Superior temporal gyrus (tissue), 1 donor: ENCODE data around the gene KRT83.
"Not testable (repeated sequence)": the region's sequence is repeated elsewhere in the genome, so short reads cannot be mapped to it uniquely, and the experiment has no call there.

Experiments used
- DNase-seq: peaks from one replicate; pipeline ENCODE4 v3.0.0-alpha.2; 2016; ENCODE audit errors: extremely low spot score

KRT83 gene

DNA sequence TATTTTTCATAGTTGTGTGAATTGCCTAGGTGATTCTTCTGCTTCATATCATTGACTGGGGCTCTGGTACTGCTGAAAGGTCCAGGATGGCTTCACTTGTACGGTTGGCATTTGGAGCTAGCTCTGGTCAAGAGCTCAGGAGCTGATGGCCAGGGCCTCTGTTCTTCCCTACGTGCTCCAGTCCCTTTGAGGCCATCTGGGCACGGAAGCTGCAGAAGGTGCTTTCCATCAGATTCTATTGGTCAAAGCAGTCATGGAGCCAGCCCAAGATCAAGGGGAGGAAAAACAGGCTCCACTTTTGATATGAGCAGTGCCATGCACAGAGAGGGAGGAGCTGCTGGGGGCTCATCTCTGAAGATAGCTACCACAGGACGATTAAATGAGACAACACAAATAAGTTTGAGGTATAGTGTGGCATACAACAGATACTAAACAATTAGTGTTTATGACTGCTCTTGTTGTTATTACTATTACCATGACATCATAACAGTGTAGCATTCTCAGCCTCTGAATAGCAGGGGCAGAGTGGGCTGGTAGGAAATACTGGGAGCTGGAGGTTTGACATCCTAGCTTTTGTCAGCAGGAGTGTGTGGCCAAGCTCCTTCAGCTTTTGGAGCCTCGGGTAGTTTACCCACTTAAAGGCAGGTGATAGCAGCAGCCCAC lies 10.4 kb downstream of the KRT83 start:
- DNase-seq = no peak

DNA sequence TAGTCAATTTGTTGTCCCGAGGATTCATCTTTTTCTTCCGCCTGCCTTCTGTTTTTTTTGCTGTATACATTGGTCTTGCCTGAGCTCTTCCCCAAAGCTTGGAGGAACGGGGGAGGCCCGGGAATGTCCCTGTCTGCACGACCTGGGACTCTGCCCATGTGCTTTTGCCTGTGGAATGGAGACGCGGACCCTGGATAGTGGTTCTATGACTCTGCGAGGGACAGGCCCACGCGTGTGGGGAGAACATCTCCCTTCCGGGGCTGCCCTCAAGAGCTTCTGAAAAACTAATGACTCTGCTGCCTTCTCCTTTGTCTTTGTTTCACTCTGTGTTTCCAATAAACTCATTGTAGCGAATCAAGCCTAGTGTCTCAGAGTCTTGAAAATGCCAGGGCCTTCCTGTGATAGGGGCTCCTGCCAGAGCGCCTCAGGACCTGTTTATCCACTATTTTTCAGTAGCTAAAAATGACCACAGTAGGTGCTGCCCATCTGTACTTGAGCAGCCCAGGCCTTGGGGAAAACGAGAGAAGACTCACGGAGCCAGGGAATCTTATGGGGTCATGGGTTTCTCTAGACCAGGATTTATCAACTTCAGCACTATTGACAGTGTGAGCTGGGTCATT lies 12.3 kb downstream of the KRT83 start:
- no peak for DNase-seq

DNA sequence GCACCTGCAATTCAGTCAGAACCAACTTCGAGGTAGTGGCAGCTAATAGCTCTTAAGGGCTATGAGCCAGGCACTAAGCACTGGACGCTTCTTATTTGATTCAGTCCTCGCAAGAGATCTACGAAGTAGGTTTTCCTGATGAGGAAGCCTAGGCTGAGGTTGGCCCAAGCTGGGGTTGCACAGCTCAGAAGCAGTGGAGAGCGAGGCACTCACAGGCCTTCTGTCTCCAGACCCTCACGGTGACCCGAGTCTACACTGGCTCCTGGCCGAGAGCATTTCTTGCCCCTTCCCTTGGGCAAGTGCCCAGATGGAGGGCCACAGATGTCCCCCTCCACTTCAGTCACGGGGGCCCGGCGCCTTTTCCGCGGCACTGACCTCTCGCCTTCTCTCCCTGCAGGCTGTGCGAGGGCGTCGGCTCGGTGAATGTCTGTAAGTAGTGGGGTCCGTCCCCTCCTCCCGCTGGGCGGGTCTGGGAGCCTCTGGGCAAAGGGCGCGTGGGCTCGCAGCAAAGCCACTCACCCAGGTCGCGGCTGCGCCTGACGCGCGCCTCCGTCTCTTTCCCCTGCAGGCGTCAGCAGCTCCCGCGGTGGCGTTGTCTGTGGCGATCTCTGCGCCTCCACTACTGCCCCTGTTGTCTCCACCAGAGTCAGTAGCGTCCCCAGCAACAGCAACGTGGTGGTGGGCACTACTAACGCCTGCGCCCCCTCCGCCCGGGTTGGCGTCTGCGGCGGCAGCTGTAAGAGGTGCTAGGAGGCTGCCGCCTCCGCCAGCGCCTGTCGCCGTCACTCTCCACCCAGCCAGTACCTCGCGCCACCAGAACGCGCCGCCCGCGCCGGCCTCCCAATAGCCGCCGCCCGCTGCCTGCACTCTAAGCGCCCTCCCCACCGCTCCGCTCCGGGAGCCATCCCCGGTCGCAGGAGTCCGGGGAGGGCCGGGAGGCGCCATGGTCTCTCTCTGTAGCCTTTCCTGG lies 13.1 kb downstream of the KRT83 start:
- DNase-seq = peak; percentile 65

DNA sequence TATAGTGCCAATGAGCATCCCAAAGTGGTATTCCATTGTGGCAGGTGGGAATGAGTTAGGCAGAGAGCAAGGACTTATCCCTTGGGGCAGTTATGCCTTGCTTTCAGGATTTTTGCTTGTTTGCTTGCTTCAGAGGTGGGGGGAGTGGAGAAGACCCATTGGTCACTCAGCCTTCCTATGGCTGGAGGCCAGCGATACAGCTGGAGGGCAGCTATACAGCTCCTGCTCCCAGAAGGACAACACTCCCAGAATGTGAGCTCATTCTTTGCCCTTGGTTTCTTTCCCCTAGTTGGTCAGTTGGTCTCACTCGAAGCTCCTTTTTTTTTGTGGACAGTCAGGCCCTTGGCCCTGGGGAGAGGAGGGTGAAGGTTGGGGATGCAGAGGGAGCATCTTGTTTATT lies 14.5 kb downstream of the KRT83 start:
- DNase-seq = no peak

DNA sequence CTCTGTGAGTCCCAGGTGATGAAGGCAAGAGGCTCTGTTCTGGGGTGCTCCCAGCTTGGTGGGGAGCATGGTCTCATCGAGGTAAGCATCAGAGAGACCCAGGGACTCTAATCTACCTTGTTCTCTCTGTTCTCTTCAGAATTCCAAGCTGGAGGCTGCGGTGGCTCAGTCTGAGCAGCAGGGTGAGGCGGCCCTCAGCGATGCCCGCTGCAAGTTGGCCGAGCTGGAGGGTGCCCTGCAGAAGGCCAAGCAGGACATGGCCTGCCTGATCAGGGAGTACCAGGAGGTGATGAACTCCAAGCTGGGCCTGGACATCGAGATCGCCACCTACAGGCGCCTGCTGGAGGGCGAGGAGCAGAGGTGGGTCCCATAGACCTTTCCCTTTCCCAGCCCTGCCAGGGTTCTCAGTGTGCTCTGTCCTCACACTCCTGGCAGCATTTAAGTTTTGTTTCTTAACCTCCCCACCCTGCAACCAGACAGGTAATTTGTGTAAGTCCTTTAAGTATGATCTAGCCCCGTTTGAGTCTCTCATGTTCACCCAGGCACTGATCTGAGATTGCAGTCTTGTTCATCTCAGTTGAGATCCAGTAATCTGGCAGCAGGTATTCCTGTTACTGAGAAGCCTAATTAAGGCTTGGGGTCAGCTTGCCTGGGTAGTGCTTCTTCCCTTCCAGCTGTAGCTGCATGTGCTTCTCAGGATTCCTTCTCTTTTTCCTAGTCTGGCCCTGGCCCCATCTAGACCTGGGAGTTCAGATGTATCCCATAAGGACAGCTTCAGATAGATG lies 15.1 kb downstream of the KRT83 start:
- DNase-seq = no peak

DNA sequence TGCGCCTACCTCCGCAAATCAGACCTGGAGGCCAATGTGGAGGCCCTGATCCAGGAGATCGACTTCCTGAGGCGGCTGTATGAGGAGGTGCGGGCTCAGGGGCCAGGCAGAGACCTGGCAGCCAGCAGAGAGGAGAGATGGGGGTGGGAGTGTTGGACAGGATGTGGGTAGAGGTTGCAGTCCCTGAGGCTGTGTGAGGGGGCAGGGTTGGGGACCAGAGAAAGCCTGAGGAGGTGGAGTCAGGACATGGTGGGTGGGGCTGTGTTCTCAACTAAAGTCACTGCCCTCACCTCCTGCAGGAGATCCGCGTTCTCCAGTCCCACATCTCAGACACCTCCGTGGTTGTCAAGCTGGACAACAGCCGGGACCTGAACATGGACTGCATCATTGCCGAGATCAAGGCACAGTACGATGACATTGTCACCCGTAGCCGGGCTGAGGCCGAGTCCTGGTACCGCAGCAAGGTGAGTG lies 16.2 kb downstream of the KRT83 start:
- not testable (repeated sequence) for DNase-seq

DNA sequence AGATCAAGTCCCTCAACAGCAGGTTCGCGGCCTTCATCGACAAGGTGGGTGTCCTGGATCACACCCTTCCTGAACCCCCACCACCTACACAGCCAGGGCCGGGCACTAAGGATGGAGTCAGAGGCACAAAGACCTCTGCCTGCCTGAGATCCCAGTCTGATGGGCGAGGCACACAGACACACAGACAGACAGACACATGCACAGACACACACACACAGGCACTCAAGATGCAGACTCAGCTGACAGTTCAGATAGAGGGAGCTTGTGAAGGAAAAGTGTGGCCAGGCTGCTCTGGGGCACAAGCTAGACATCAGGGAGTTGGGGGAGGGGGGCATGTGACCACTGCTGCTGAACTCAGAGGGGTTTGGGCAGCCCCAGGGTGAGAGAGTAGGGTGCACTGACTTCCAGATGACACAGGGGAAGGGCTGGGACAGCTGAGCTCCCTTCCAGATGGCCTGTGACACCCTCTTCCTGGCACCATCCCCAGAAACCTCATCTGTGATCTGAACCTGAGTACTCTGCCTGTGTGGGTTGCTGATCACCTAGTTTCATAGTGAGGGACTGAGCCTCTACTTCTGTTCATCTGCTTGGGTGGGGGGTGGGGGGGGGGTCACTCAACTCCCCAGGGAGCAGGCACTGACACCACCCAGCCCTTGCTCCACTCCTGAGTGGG lies 18.8 kb downstream of the KRT83 start:
- not testable (repeated sequence) for DNase-seq

DNA sequence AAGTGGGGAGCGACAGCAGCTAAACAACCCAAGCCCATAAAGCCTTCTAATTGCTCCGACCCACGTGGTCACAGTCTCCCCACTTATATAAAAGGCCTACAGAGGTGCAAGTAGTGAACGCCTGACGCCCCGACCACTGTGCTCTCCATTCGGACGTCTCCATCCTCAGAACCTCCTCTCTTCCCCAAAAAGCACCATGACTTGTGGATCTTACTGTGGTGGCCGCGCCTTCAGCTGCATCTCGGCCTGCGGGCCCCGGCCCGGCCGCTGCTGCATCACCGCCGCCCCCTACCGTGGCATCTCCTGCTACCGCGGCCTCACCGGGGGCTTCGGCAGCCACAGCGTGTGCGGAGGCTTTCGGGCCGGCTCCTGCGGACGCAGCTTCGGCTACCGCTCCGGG lies 19.5 kb downstream of the KRT83 start:
- DNase-seq = not testable (repeated sequence)

DNA sequence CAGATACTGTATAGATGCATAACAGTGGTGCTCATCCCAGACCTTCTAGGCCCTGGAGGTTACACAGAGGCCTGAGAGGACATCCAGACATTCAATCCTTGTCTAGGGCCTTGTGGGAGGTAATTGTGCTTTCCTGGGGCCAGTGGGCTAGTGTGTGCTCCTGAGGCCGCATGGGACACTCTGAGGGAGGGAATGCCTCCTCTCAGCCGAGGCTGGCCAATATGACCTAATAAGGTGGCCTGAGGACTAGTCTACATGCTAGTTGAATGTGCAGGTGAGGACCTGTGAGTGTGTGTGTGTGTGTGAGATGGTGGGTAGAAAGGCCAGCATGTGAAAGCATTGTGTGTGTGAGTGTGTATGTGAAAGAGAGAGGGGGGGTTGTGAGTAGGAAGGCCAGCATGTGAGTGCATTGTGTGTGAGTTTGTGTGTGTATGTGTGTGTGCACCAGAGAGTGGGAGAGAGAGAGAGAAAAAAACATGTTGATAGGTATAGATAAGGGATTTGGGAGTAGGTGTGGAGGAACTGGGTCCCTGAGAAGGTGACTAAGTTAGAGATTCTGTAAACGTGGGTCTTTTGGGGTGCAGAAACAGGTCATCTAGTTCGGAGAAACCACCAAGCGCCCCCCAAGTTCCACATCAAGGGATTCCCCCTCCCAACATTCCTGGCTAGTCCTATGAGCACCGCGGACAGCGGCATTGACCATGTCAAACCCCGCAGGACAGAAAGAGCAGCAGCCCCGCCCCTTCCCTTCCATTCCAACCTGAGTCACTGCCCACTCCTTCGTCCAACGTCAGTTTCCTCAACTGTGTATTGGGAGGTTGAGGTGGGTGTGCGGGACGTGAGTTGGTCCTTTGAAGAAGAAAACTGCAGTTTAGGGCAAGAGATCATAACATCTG lies 20.2 kb downstream of the KRT83 start:
- DNase-seq = no peak

DNA sequence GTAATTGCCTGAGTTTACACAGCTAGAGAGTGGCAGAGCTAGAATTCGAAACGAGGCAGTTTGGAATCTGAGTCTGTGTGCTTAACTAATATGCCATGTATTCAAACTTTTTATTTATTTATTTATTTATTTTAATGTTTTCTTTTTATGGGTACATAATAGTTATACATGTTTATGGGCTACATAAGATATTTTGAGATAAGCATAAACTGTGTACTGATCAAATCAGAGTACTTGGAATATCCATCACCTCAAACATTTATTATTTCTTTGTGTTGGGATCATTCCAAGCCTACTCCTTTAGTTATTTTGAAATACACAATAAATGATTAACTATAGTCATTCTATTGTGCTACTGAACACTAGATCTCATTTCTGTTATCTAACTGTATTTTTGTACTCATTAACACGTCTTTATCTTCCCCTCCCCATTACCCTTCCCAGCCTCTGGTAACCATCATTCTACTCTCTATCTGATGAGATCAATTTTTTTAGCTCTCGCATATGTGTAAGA lies 22.5 kb downstream of the KRT83 start:
- no peak for DNase-seq

DNA sequence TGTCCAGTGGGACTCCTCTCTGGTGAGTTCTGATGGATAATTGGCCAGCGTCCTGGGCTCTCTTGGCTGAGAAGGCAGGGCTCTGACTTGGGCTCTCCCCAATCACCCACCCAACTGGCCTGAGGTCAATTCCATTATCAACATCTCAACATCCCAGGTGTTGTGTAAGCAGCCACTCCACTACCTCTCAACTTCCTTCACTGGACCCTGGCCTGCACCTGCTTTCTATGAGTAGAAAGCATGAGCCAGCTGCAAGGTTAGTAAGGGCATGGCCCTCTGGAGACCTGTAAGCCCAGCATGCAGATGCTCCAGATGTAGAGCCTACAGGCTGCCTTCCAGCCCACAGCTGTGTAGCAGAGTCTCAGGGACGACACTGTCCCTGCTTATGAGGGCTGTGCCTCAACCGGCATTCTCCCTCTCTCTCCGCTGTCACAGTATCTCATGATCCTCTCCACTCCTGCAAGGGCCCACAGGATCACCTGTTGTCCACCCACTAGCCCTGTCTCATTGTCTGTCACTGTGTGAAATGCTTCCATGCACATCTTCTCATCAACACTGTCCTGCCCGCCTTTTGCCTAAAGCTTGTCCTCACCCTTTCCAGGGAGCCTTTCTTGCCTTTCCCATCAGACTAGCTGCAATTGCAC lies 24.5 kb downstream of the KRT83 start:
- DNase-seq = no peak

DNA sequence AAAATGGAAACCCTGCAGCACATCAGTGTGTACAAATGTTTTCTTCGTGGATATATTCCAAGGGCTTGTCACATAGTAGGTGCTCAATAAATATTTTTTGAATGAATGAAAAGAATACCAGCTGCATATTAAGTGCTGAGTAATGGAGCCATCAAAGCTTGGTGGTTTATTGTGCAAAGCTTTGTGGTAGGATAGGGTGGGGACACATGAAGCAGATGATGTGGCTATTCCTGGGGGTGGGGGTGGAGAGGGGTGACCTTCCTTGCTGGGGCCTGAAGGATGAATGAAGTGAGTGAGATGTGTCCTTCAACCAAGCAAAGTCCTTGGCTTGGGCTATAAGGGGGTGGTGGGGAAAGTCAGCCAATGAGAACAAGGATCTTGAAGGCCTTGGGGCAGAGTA lies 25.5 kb downstream of the KRT83 start:
- no peak for DNase-seq

DNA sequence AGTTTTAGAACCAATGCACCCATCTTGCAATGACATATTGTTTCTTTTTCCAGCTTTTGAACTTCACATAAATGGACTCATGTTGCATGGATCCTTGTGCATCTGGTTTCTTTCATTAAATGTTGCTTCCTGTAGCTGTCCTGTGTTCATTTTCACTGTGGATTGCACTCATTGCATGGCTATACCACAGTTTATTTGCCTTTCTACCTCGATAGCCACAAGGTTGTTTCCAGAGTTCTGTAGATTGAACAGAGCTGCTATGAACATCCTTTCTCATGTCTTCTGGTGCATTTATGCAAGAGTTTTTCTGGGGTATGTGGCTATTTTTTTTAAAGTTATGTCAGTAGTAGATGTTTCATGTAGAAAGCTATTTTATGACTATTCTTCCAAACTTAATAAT lies 26.4 kb downstream of the KRT83 start:
- DNase-seq = no peak

DNA sequence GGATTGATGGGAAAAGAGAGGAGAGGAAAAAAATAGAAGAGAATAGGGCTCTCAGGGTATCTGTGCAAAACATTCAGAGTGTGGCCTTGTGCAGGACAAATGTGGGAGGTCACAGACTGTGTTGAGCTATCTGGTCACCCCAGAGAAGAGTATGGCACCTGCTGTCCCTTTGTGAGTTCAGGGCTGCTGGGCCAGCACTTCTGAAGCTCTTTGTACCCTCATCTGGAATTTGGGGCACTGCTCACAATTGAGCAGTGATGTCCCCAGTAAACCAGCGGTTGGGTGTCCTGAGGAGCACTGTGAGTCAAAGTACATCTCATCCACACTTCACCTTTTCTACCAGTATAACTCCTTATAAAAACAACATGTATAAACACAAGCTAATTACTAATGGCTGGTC lies 27.3 kb downstream of the KRT83 start:
- no peak for DNase-seq

DNA sequence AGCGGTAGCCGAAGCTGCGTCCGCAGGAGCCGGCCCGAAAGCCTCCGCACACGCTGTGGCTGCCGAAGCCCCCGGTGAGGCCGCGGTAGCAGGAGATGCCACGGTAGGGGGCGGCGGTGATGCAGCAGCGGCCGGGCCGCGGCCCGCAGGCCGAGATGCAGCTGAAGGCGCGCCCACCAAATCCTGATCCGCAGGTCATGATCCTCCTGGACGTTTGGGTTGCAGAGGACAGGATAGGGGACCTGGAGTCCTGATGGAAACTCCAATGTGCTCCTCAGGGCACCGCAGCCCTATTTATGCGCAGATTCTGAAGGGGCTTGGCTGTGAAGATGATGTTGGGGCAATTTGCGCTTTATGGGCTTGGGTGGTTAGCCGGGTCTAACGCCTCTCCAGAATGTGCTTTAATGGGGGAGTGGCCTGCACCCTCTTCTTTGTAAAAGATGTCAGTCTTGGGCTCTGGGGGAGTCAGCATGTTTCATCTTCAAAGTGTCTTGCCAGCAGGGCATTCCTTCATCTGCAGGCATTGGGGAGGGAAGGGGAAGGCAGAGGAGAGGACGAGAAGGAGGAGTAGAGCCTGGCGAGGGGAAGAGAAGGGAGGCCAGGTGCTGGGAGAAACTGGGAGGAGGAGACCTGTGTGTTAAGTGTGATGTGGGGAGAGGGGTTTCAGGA lies 29.8 kb downstream of the KRT83 start, which contains the start of gene KRT81:
Gene KRT81, minus strand, starts transcription at position 268 of the 669 bp plus-strand sequence. Its CDS starts 69 bp downstream, at position 199.
- no peak for DNase-seq

DNA sequence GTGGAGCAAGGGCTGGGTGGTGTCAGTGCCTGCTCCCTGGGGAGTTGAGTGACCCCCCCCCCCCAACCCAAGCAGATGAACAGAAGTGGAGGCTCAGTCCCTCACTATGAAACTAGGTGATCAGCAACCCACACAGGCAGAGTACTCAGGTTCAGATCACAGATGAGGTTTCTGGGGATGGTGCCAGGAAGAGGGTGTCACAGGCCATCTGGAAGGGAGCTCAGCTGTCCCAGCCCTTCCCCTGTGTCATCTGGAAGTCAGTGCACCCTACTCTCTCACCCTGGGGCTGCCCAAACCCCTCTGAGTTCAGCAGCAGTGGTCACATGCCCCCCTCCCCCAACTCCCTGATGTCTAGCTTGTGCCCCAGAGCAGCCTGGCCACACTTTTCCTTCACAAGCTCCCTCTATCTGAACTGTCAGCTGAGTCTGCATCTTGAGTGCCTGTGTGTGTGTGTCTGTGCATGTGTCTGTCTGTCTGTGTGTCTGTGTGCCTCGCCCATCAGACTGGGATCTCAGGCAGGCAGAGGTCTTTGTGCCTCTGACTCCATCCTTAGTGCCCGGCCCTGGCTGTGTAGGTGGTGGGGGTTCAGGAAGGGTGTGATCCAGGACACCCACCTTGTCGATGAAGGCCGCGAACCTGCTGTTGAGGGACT lies 30.6 kb downstream of the KRT83 start:
- DNase-seq = not testable (repeated sequence)

DNA sequence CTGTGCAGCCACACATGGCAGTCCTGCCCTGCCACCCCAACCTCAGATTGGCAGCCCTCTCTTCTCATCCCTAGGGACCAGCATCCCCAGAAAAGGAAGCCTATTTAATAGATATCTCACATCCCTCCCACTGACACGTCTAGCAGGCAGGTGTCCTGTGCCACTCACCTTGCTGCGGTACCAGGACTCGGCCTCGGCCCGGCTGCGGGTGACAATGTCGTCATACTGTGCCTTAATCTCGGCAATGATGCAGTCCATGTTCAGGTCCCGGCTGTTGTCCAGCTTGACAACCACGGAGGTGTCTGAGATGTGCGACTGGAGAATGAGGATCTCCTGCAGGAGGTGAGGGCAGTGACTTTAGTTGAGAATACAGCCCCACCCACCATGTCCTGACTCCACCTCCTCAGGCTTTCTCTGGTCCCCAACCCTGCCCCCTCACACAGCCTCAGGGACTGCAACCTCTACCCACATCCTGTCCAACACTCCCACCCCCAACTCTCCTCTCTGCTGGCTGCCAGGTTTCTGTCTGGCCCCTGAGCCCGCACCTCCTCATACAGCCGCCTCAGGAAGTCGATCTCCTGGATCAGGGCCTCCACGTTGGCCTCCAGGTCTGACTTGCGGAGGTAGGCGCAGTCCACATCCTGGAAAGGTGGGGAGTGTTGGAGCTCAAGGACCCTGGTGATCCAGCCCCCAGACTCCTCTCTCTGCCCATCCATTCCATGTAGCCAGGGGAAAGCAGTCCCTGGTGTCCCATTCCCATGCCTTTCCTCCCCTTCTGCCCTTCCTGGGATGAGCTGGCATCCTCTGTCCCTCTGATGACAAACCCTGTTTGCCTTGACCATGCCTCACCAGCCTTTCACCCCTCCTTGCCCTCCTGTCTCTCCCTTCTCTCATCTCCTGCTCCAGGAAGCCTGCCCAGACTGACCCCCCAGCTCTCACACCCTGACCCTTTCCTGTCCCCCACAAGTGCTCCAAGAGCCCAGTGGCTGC lies 33.1 kb downstream of the KRT83 start:
- not testable (repeated sequence) for DNase-seq
